Heart right ventricle (tissue), 16 donors: ENCODE results near the gene CHID1. TPM values are rescaled to one million over a fixed set of nuclear protein-coding genes. Genes with fewer than 3 reads are reported as not detected.
A peak's percentile ranks its signal among the peaks of the same experiment; 100 is the strongest.

Experiments
- ATAC-seq, 8 donors: fragments of 200-7000 bp; cut with Tn5 transposase; one replicate each; pipeline ENCODE4 v1.9.1; 2020; ENCODE audit warnings: mild to moderate bottlenecking in 8 of 8, moderate library complexity in 8 of 8, moderate number of reproducible peaks in 1 of 8
- DNase-seq, 2 donors: peaks; one replicate each; pipeline ENCODE4 v3.0.0-alpha.2; 2020
- H3K27ac ChIP-seq, 10 donors: fragments of 200-600 bp; sonication (generic) in 2 of 10; one replicate each; pipeline versions ENCODE4 v1.5.0 to v1.8.0; 2020 to 2022; ENCODE audit warnings: mild to moderate bottlenecking in 3 of 10
- H3K27me3 ChIP-seq, 7 donors: fragments of 200-600 bp; one replicate each; pipeline ENCODE4 v1.8.0; 2021 to 2022; ENCODE audit warnings: mild to moderate bottlenecking in 2 of 7
- H3K36me3 ChIP-seq, 9 donors: fragments of 200-600 bp; sonication (generic) in 1 of 9; one replicate each; pipeline versions ENCODE4 v1.5.0 to v1.8.0; 2020 to 2022; ENCODE audit warnings: mild to moderate bottlenecking in 2 of 9
- H3K4me1 ChIP-seq, 9 donors: fragments of 200-600 bp; sonication (generic) in 1 of 9; one replicate each; pipeline versions ENCODE4 v1.5.0 to v1.8.0; 2020 to 2022; ENCODE audit warnings: mild to moderate bottlenecking in 4 of 9
- H3K4me3 ChIP-seq, 10 donors: fragments of 200-600 bp; sonication (generic) in 2 of 10; one replicate each; pipeline versions ENCODE4 v1.5.0 to v1.8.0; 2020 to 2022; ENCODE audit warnings: mild to moderate bottlenecking in 7 of 10, moderate library complexity in 2 of 10
- H3K9me3 ChIP-seq, 11 donors: fragments of 200-600 bp in 10 of 11; sonication (generic) in 2 of 11; one replicate each; pipeline versions ENCODE4 v1.5.0 to v1.8.0; 2013 to 2022; ENCODE audit warnings: mild to moderate bottlenecking in 2 of 11, control low read depth in 1 of 11, moderate library complexity in 1 of 11
- CTCF ChIP-seq, 9 donors: fragments of 200-600 bp; sonication (generic) in 2 of 9; IDR thresholded peaks; one replicate each; pipeline versions ENCODE4 v1.5.0 to v1.8.0; 2021 to 2022; ENCODE audit warnings: antibody characterized with exemption in 9 of 9, mild to moderate bottlenecking in 5 of 9, moderate library complexity in 1 of 9
- WGBS, 2 donors: extraction: QIAGEN DNeasy Blood & Tissue Kit; methylation state at CpG; one replicate each; pipeline ENCODE4 v1.1.7; 2013; ENCODE audit warnings: inconsistent platforms in 1 of 2; 5-methylcytosine and 5-hydroxymethylcytosine counted together
- intact Hi-C, 10 donors: fragments of 100-400 bp; cut with DNase I; formaldehyde crosslinking; loops; one replicate each; pipeline versions ENCODE4 v1.11.1 to v1.14.2; 2022
- polyA plus RNA-seq, 2 donors: library from polyadenylated mRNA; stranded (reverse); fragments of 200-250 nt; gene quantifications; one replicate each; pipeline ENCODE4 v1.2.3, GENCODE V29; 2013
- total RNA-seq, 10 donors: library from RNA; stranded (reverse); fragmentation: NEBNext Ultra II Directional in 3 of 10; extraction: Animal tissue kit (Norgen Biotek cat#: 25700) in 3 of 10; gene quantifications; one replicate each; pipeline versions ENCODE4 v1.2.1 to v1.2.4, GENCODE V29; 2021 to 2023
- donor health status: Arrhythmogenic right ventricular cardiomyopathy.
- donor health status: ischemic (EF 13 %, LVEDD 7.1; RV severe dilation, severe dysfunction).
- donor health status: healthy with polysubstance abuse.
- donor health status: DM: no; HTN: yes; CAD: no.
- donor health status: DM: no; HTN: no; CAD: no.
- donor health status: ischemic (EF 25% LVEDD 6.9; RV normal size, moderate dysfunction).
- donor health status: ischemic (EF 25% LVEDD 5.7; RV mildly dilated, moderate dysfunction).
- donor health status: healthy.
- donor health status: DM: yes; HTN: yes; CAD: no.
- donor health status: Ischemic cardiomyopathy.
- donor health status: ischemic (EF 35%, LVEDD 5.7; RV mildly dilated, moderate dysfunction).
- donor health status: nonischemic (EF 11% LVEDD 7.7; RV severe dilation, severe dysfunction).
- donor health status: DM: yes; HTN: yes; CAD: no.
- donor health status: PGD.
- donor health status: ischemic (EF 29% LVEDD 5.4; RV normal size, mild dysfunction).
- donor health status: nonischemic (EF 23%, LVEDD 6.1; RV moderate dilation, normal function).

Gene CHID1
- total and polyA plus RNA-seq, 12 donors, result 40.1 to 75.2 (median 57.5) TPM

- peaks cover 0 to 10% (median 0%) of the 10 kb centered on the region in 9 donors for H3K4me1 ChIP-seq
- H3K4me3 ChIP-seq, result no peak overlapping the region
- TF ChIP-seq CTCF (IDR thresholded peaks at IDR 0.05), result no peak
- peak; percentile 71 to 92 (median 85) for ATAC-seq
- H3K36me3 ChIP-seq, result peaks cover 0 to 25% (median 0%) of the 10 kb centered on the region in 9 donors
- intact Hi-C loops, result no loop called here
- 36 to 53% methylated on average over 12 of the region's 12 CpGs for WGBS, 2 donors
- peak; percentile 56 to 75 for DNase-seq
- H3K27me3 ChIP-seq, result no peaks in the 10 kb centered on the region
- H3K27ac ChIP-seq, result no peak overlapping the region
- H3K9me3 ChIP-seq, result no peaks in the 10 kb centered on the region
These were observed 34.1 kb downstream of the CHID1 start for GRCh38 chr11:876545-876944.

- 88 to 89% methylated on average over 21 of the region's 21 CpGs for WGBS, 2 donors
- H3K36me3 ChIP-seq, result peaks cover 0 to 21% (median 0%) of the 10 kb centered on the region in 9 donors
- no peaks in the 10 kb centered on the region for H3K27me3 ChIP-seq
- DNase-seq, result no peak
- TF ChIP-seq CTCF (IDR thresholded peaks at IDR 0.05), result no peak
- no peak overlapping the region for H3K27ac ChIP-seq
- intact Hi-C loops, result no loop called here
- no peaks in the 10 kb centered on the region for H3K9me3 ChIP-seq
- no peak overlapping the region for H3K4me3 ChIP-seq
- no peak for ATAC-seq
- H3K4me1 ChIP-seq, result peaks cover 0 to 10% (median 0%) of the 10 kb centered on the region in 9 donors
These were observed 34.8 kb downstream of the CHID1 start for GRCh38 chr11:875769-876301.

GRCh38 chr11:875203-875602, 35.4 kb downstream of the CHID1 start:
- WGBS, 2 donors, result 93 to 95% methylated on average over 16 of the region's 16 CpGs
- Histone ChIP-seq H3K4me3 (no peak overlapping the region), H3K36me3 (peaks cover 0 to 18% (median 0%) of the 10 kb centered on the region in 9 donors), H3K27me3 (no peaks in the 10 kb centered on the region), H3K4me1 (peaks cover 0 to 10% (median 0%) of the 10 kb centered on the region in 9 donors), H3K27ac (no peak overlapping the region), H3K9me3 (no peaks in the 10 kb centered on the region)
- intact Hi-C loops, result no loop called here
- DNase-seq (no peak), ATAC-seq (no peak)
- TF ChIP-seq CTCF (IDR thresholded peaks at IDR 0.05), result no peak

GRCh38 chr11:873706-874105, 36.9 kb downstream of the CHID1 start:
- intact Hi-C loops, result no loop called here
- no peak overlapping the region for H3K27ac ChIP-seq
- DNase-seq, result no peak
- ATAC-seq, result no peak
- H3K27me3 ChIP-seq, result no peaks in the 10 kb centered on the region
- WGBS, 2 donors, result 72 to 75% methylated on average over 12 of the region's 12 CpGs
- no peak for TF ChIP-seq CTCF (IDR thresholded peaks at IDR 0.05)
- no peaks in the 10 kb centered on the region for H3K9me3 ChIP-seq
- peaks cover 0 to 10% (median 0%) of the 10 kb centered on the region in 9 donors for H3K4me1 ChIP-seq
- peaks cover 0 to 19% (median 0%) of the 10 kb centered on the region in 9 donors for H3K36me3 ChIP-seq
- H3K4me3 ChIP-seq, result no peak overlapping the region
